Body of pancreas (tissue), 4 donors: ENCODE measurements around the gene LEP. TPM values are rescaled to one million over a fixed set of nuclear protein-coding genes. Genes with fewer than 3 reads are reported as not detected.

Experiments
- ATAC-seq: fragments of 150-250 bp; one replicate; pipeline ENCODE4 v1.9.1; 2016
- DNase-seq, 4 donors: peaks; one replicate each; pipeline ENCODE4 v3.0.0-alpha.2; 2019
- H3K27ac ChIP-seq, 4 donors: fragments of 200-600 bp; sonication (generic); 1 replicate in 3 of 4; 2 replicates in 1 of 4; pipeline versions ENCODE4 v1.5.1 to v1.6.1; 2016 to 2019; ENCODE audit warnings: mild to moderate bottlenecking in 1 of 4, mixed read lengths in 1 of 4, moderate library complexity in 1 of 4
- H3K27me3 ChIP-seq, 2 donors: fragments of 200-600 bp; sonication (generic); one replicate each; pipeline ENCODE4 v1.6.0; 2016; ENCODE audit warnings: mild to moderate bottlenecking in 1 of 2
- H3K36me3 ChIP-seq, 2 donors: fragments of 200-600 bp; sonication (generic); replicated peaks in 1 of 2; 2 replicates each; pipeline ENCODE4 v1.5.1; 2016; ENCODE audit warnings: low read depth in 2 of 2; ENCODE audit not compliant: insufficient read depth in 1 of 2
- H3K4me1 ChIP-seq: fragments of 200-600 bp; sonication (generic); one replicate; pipeline ENCODE4 v1.6.0; 2016
- H3K4me3 ChIP-seq, 2 donors: fragments of 200-600 bp; sonication (generic); 1 replicate in 1 of 2; 2 replicates in 1 of 2; pipeline ENCODE4 v1.5.1; 2016 to 2019
- H3K9me3 ChIP-seq, 3 donors: fragments of 200-600 bp; sonication (generic); 1 replicate in 2 of 3; 2 replicates in 1 of 3; pipeline ENCODE4 v1.5.1; 2016
- CTCF ChIP-seq, 7 experiments: fragments of 450-650 bp in 4 of 7; fragments of 200-600 bp in 3 of 7; sonication (generic) in 3 of 7; IDR thresholded peaks; one replicate each; pipeline ENCODE4 v1.5.1; 2016 to 2019; ENCODE audit warnings: antibody characterized with exemption in 7 of 7
- POLR2A ChIP-seq, 3 donors: fragments of 450-650 bp; IDR thresholded peaks; one replicate each; pipeline ENCODE4 v1.6.1; 2016; ENCODE audit warnings: antibody characterized with exemption in 3 of 3, mild to moderate bottlenecking in 2 of 3
- WGBS, 2 donors: methylation state at CpG; one replicate each; pipeline ENCODE4 v1.1.5; 2017; 5-methylcytosine and 5-hydroxymethylcytosine counted together
- intact Hi-C: fragments of 100-400 bp; cut with DNase I; formaldehyde crosslinking; loops from one replicate; pipeline ENCODE4 v1.15.1; 2023
- total RNA-seq, 2 donors: library from RNA; depleted of rRNA; stranded (reverse); fragments of >200 nt; gene quantifications; one replicate each; pipeline ENCODE4 v1.1.0, GENCODE V29; 2016

LEP gene
- total RNA-seq, 2 donors from 2014 or later = 1.8 to 72.8 TPM

- H3K36me3 ChIP-seq = no peaks in the 10 kb centered on the region
- H3K4me1 ChIP-seq = peaks cover 41% of the 10 kb centered on the region
- TF ChIP-seq POLR2A (IDR thresholded peaks at IDR 0.05) (no peak), CTCF (IDR thresholded peaks at IDR 0.05) (no peak)
- DNase-seq (peak; percentile 54 to 69 (median 62)), ATAC-seq (peak; percentile 69)
- no peak overlapping the region for H3K4me3 ChIP-seq
- intact Hi-C loops = no loop called here
- no peaks in the 10 kb centered on the region for H3K9me3 ChIP-seq
- 12 to 15% methylated on average over 12 to 16 of the region's 16 CpGs for WGBS, 2 donors
- peaks cover 0 to 8% of the 10 kb centered on the region in 2 donors for H3K27me3 ChIP-seq
- no peak overlapping the region for H3K27ac ChIP-seq
Measured at GRCh38 chr7:128266883-128267594, 26.0 kb downstream of the LEP start.

- 53 to 74% methylated on average over 4 of the region's 4 CpGs for WGBS, 2 donors
- no peak overlapping the region for H3K27ac ChIP-seq
- no peak for ATAC-seq
Measured at GRCh38 chr7:128267595-128267924, 26.5 kb downstream of the LEP start.

GRCh38 chr7:128268233-128268632 lies 27.2 kb downstream of the LEP start:
- Histone ChIP-seq H3K27ac (no peak overlapping the region), H3K9me3 (no peaks in the 10 kb centered on the region), H3K27me3 (peaks cover 0 to 10% of the 10 kb centered on the region in 2 donors), H3K36me3 (no peaks in the 10 kb centered on the region), H3K4me1 (peaks cover 43% of the 10 kb centered on the region), H3K4me3 (no peak overlapping the region)
- DNase-seq = no peak
- no peak for TF ChIP-seq CTCF (IDR thresholded peaks at IDR 0.05)
- no peak for TF ChIP-seq POLR2A (IDR thresholded peaks at IDR 0.05)
- no peak for ATAC-seq
- intact Hi-C loops = no loop called here
- WGBS, 2 donors = 71% methylated on average over 1 to 2 of the region's 2 CpGs

More at GRCh38 chr7:128267595-128267924, 26.5 kb downstream of the LEP start:
- no peak for DNase-seq
- peaks cover 43% of the 10 kb centered on the region for H3K4me1 ChIP-seq
- peaks cover 0 to 10% of the 10 kb centered on the region in 2 donors for H3K27me3 ChIP-seq
- intact Hi-C loops = no loop called here
- no peaks in the 10 kb centered on the region for H3K36me3 ChIP-seq
- no peaks in the 10 kb centered on the region for H3K9me3 ChIP-seq
- no peak overlapping the region for H3K4me3 ChIP-seq
- TF ChIP-seq POLR2A (IDR thresholded peaks at IDR 0.05) = no peak
- no peak for TF ChIP-seq CTCF (IDR thresholded peaks at IDR 0.05)

- Histone ChIP-seq H3K9me3 (no peaks in the 10 kb centered on the region), H3K27me3 (peaks cover 0 to 10% of the 10 kb centered on the region in 2 donors), H3K4me1 (peaks cover 28% of the 10 kb centered on the region), H3K27ac (no peak overlapping the region), H3K36me3 (no peaks in the 10 kb centered on the region), H3K4me3 (no peak overlapping the region)
- TF ChIP-seq POLR2A (IDR thresholded peaks at IDR 0.05) = no peak
- TF ChIP-seq CTCF (IDR thresholded peaks at IDR 0.05) = no peak
- intact Hi-C loops = no loop called here
- DNase-seq (peak in 1 of 4 donors; percentile 22), ATAC-seq (no peak)
- 13 to 31% methylated on average over 18 to 31 of the region's 31 CpGs for WGBS, 2 donors
Measured at GRCh38 chr7:128270826-128271272, 29.8 kb downstream of the LEP start.

- ATAC-seq (no peak), DNase-seq (no peak)
- WGBS, 2 donors = 0 to 10% methylated on average over 4 to 37 of the region's 37 CpGs
- no peak overlapping the region for H3K27ac ChIP-seq
- H3K9me3 ChIP-seq = no peaks in the 10 kb centered on the region
- intact Hi-C loops = no loop called here
- no peak overlapping the region for H3K4me3 ChIP-seq
- TF ChIP-seq POLR2A (IDR thresholded peaks at IDR 0.05) = no peak
- TF ChIP-seq CTCF (IDR thresholded peaks at IDR 0.05) = no peak
- no peaks in the 10 kb centered on the region for H3K36me3 ChIP-seq
- H3K27me3 ChIP-seq = peaks cover 0 to 10% of the 10 kb centered on the region in 2 donors
- H3K4me1 ChIP-seq = peaks cover 27% of the 10 kb centered on the region
Measured at GRCh38 chr7:128271471-128271941, 30.4 kb downstream of the LEP start.
